ENCODE measurements around the gene PELI2.

The PELI2 gene

GRCh38 chr14:56124327-56124726 lies 6.1 kb downstream of the PELI2 start:
- Histone ChIP-seq H3K27ac (ENCODE audit: low read length, poor library complexity, severe bottlenecking) (no peak overlapping the region), H3K4me2 (ENCODE audit: low read length, poor library complexity, severe bottlenecking) (no peak overlapping the region), H3K23ac (ENCODE audit: low read length in 2 of 2) (no peak overlapping the region), H2BK15ac (ENCODE audit: low read depth, poor library complexity, severe bottlenecking) (no peak overlapping the region), H3K14ac (ENCODE audit: low read length in 2 of 2) (peak overlapping the region in 1 of 2 experiments; percentile 79), H2AFZ (ENCODE audit: low read depth, low read length) (no peak overlapping the region), H3K79me1 (replicated peaks; ENCODE audit: low read length, poor library complexity, severe bottlenecking) (peaks cover 29% of the 10 kb centered on the region), H3K4me3 (ENCODE audit: insufficient read depth in 1 of 2, low read depth in 1 of 2, low read length in 2 of 2) (no peak overlapping the region), H3K36me3 (ENCODE audit: control insufficient read depth in 1 of 2, insufficient read depth in 2 of 2, low read depth in 1 of 2, low read length in 2 of 2) (no peaks in the 10 kb centered on the region), H2BK120ac (ENCODE audit: low read depth, low read length) (no peak overlapping the region), H3K18ac (ENCODE audit: low read depth in 1 of 2, low read length in 2 of 2) (peak overlapping the region in 1 of 2 experiments; percentile 61), H2AK5ac (ENCODE audit: low read length, severe bottlenecking) (no peak overlapping the region), H3K27me3 (ENCODE audit: control insufficient read depth in 1 of 2, insufficient read depth in 1 of 2, low read length in 2 of 2) (no peaks in the 10 kb centered on the region), H3K4ac (ENCODE audit: low read depth in 1 of 2, low read length in 2 of 2) (no peak overlapping the region), H3K9me3 (ENCODE audit: control insufficient read depth, low read length) (no peaks in the 10 kb centered on the region), H3K9ac (ENCODE audit: low read length) (no peak overlapping the region), H4K8ac (ENCODE audit: low read length) (no peak overlapping the region), H2BK12ac (ENCODE audit: low read length in 2 of 2) (peak overlapping the region in 1 of 2 experiments; percentile 83), H2BK5ac (ENCODE audit: low read depth, low read length, poor library complexity, severe bottlenecking) (no peak overlapping the region), H4K91ac (ENCODE audit: low read length) (no peak overlapping the region), H3K4me1 (ENCODE audit: control insufficient read depth, insufficient read depth, low read depth, low read length) (peaks cover 5% of the 10 kb centered on the region)
- 39% methylated on average over 2 of the region's 2 CpGs for WGBS
- peak; percentile 40 for DNase-seq

- Histone ChIP-seq H3K36me3 (ENCODE audit: control insufficient read depth in 1 of 2, insufficient read depth in 2 of 2, low read depth in 1 of 2, low read length in 2 of 2) (no peaks in the 10 kb centered on the region), H2BK120ac (ENCODE audit: low read depth, low read length) (no peak overlapping the region), H3K18ac (ENCODE audit: low read depth in 1 of 2, low read length in 2 of 2) (peak overlapping the region in 1 of 2 experiments; percentile 48), H3K9me3 (ENCODE audit: control insufficient read depth, low read length) (no peaks in the 10 kb centered on the region), H2BK5ac (ENCODE audit: low read depth, low read length, poor library complexity, severe bottlenecking) (no peak overlapping the region), H3K4me1 (ENCODE audit: control insufficient read depth, insufficient read depth, low read depth, low read length) (peaks cover 3% of the 10 kb centered on the region), H3K27me3 (ENCODE audit: control insufficient read depth in 1 of 2, insufficient read depth in 1 of 2, low read length in 2 of 2) (no peaks in the 10 kb centered on the region), H3K4me3 (ENCODE audit: insufficient read depth in 1 of 2, low read depth in 1 of 2, low read length in 2 of 2) (no peak overlapping the region), H3K14ac (ENCODE audit: low read length in 2 of 2) (peak overlapping the region in 1 of 2 experiments; percentile 48), H3K79me1 (replicated peaks; ENCODE audit: low read length, poor library complexity, severe bottlenecking) (peaks cover 35% of the 10 kb centered on the region), H3K4ac (ENCODE audit: low read depth in 1 of 2, low read length in 2 of 2) (no peak overlapping the region), H2AK5ac (ENCODE audit: low read length, severe bottlenecking) (no peak overlapping the region), H3K4me2 (ENCODE audit: low read length, poor library complexity, severe bottlenecking) (no peak overlapping the region), H3K9ac (ENCODE audit: low read length) (no peak overlapping the region), H4K8ac (ENCODE audit: low read length) (peak overlapping the region; percentile 24), H2BK12ac (ENCODE audit: low read length in 2 of 2) (peak overlapping the region in 1 of 2 experiments; percentile 7), H4K91ac (ENCODE audit: low read length) (peak overlapping the region; percentile 71), H3K23ac (ENCODE audit: low read length in 2 of 2) (peak overlapping the region in 1 of 2 experiments; percentile 84), H2AFZ (ENCODE audit: low read depth, low read length) (no peak overlapping the region), H3K27ac (ENCODE audit: low read length, poor library complexity, severe bottlenecking) (no peak overlapping the region), H2BK15ac (ENCODE audit: low read depth, poor library complexity, severe bottlenecking) (no peak overlapping the region)
- DNase-seq = no peak
- 89% methylated on average over 9 of the region's 12 CpGs for WGBS
Observed at GRCh38 chr14:56125772-56126636, 7.8 kb downstream of the PELI2 start.

- Histone ChIP-seq H3K4ac (ENCODE audit: low read depth in 1 of 2, low read length in 2 of 2) (no peak overlapping the region), H2AK5ac (ENCODE audit: low read length, severe bottlenecking) (no peak overlapping the region), H3K9ac (ENCODE audit: low read length) (no peak overlapping the region), H3K9me3 (ENCODE audit: control insufficient read depth, low read length) (no peaks in the 10 kb centered on the region), H4K8ac (ENCODE audit: low read length) (no peak overlapping the region), H3K14ac (ENCODE audit: low read length in 2 of 2) (no peak overlapping the region), H3K36me3 (ENCODE audit: control insufficient read depth in 1 of 2, insufficient read depth in 2 of 2, low read depth in 1 of 2, low read length in 2 of 2) (no peaks in the 10 kb centered on the region), H2AFZ (ENCODE audit: low read depth, low read length) (no peak overlapping the region), H3K27me3 (ENCODE audit: control insufficient read depth in 1 of 2, insufficient read depth in 1 of 2, low read length in 2 of 2) (no peaks in the 10 kb centered on the region), H2BK15ac (ENCODE audit: low read depth, poor library complexity, severe bottlenecking) (no peak overlapping the region), H4K91ac (ENCODE audit: low read length) (no peak overlapping the region), H2BK120ac (ENCODE audit: low read depth, low read length) (no peak overlapping the region), H3K79me1 (replicated peaks; ENCODE audit: low read length, poor library complexity, severe bottlenecking) (peaks cover 38% of the 10 kb centered on the region), H2BK12ac (ENCODE audit: low read length in 2 of 2) (no peak overlapping the region), H3K23ac (ENCODE audit: low read length in 2 of 2) (no peak overlapping the region), H3K4me1 (ENCODE audit: control insufficient read depth, insufficient read depth, low read depth, low read length) (peaks cover 3% of the 10 kb centered on the region), H2BK5ac (ENCODE audit: low read depth, low read length, poor library complexity, severe bottlenecking) (no peak overlapping the region), H3K18ac (ENCODE audit: low read depth in 1 of 2, low read length in 2 of 2) (no peak overlapping the region), H3K4me3 (ENCODE audit: insufficient read depth in 1 of 2, low read depth in 1 of 2, low read length in 2 of 2) (no peak overlapping the region), H3K4me2 (ENCODE audit: low read length, poor library complexity, severe bottlenecking) (no peak overlapping the region), H3K27ac (ENCODE audit: low read length, poor library complexity, severe bottlenecking) (no peak overlapping the region)
- 100% methylated on average over 2 of the region's 2 CpGs for WGBS
- no peak for DNase-seq
Observed at GRCh38 chr14:56126637-56126913, 8.4 kb downstream of the PELI2 start.

GRCh38 chr14:56127156-56127555 lies 8.9 kb downstream of the PELI2 start:
- peaks cover 3% of the 10 kb centered on the region for H3K4me1 ChIP-seq (ENCODE audit: control insufficient read depth, insufficient read depth, low read depth, low read length)
- WGBS = 87% methylated on average over 3 of the region's 3 CpGs

More at GRCh38 chr14:56127156-56127555, 8.9 kb downstream of the PELI2 start:
- Histone ChIP-seq H3K23ac (ENCODE audit: low read length in 2 of 2) (no peak overlapping the region), H4K91ac (ENCODE audit: low read length) (no peak overlapping the region), H2BK15ac (ENCODE audit: low read depth, poor library complexity, severe bottlenecking) (no peak overlapping the region), H3K14ac (ENCODE audit: low read length in 2 of 2) (no peak overlapping the region), H2AK5ac (ENCODE audit: low read length, severe bottlenecking) (no peak overlapping the region), H3K18ac (ENCODE audit: low read depth in 1 of 2, low read length in 2 of 2) (no peak overlapping the region), H3K4ac (ENCODE audit: low read depth in 1 of 2, low read length in 2 of 2) (no peak overlapping the region), H2BK12ac (ENCODE audit: low read length in 2 of 2) (no peak overlapping the region), H3K9me3 (ENCODE audit: control insufficient read depth, low read length) (no peaks in the 10 kb centered on the region), H4K8ac (ENCODE audit: low read length) (no peak overlapping the region), H3K79me1 (replicated peaks; ENCODE audit: low read length, poor library complexity, severe bottlenecking) (peaks cover 38% of the 10 kb centered on the region), H3K9ac (ENCODE audit: low read length) (no peak overlapping the region), H3K27ac (ENCODE audit: low read length, poor library complexity, severe bottlenecking) (no peak overlapping the region), H3K36me3 (ENCODE audit: control insufficient read depth in 1 of 2, insufficient read depth in 2 of 2, low read depth in 1 of 2, low read length in 2 of 2) (no peaks in the 10 kb centered on the region), H2BK120ac (ENCODE audit: low read depth, low read length) (no peak overlapping the region), H3K27me3 (ENCODE audit: control insufficient read depth in 1 of 2, insufficient read depth in 1 of 2, low read length in 2 of 2) (no peaks in the 10 kb centered on the region), H2BK5ac (ENCODE audit: low read depth, low read length, poor library complexity, severe bottlenecking) (no peak overlapping the region), H3K4me2 (ENCODE audit: low read length, poor library complexity, severe bottlenecking) (no peak overlapping the region), H3K4me3 (ENCODE audit: insufficient read depth in 1 of 2, low read depth in 1 of 2, low read length in 2 of 2) (no peak overlapping the region), H2AFZ (ENCODE audit: low read depth, low read length) (no peak overlapping the region)
- no peak for DNase-seq
